GM12891 (cell line): ENCODE data around the gene SDK1.

Source experiments
- PAX5 ChIP-seq: IDR thresholded peaks from 2 replicates; pipeline ENCODE4 v1.6.1; 2011; ENCODE audit warnings: low read length, moderate library complexity, mild to moderate bottlenecking; ENCODE audit not compliant: insufficient read depth, severe bottlenecking
- POLR2A ChIP-seq: IDR thresholded peaks from 2 replicates; pipeline ENCODE4 v1.6.1; 2011; ENCODE audit warnings: low read depth, low read length, control low read depth
- POLR2AphosphoS5 ChIP-seq: IDR thresholded peaks from 2 replicates; pipeline ENCODE4 v1.6.1; 2011; ENCODE audit warnings: low read depth, low read length, control low read depth
- POU2F2 ChIP-seq: IDR thresholded peaks from 2 replicates; pipeline ENCODE4 v1.6.1; 2011; ENCODE audit warnings: low read depth, mild to moderate bottlenecking, control low read depth, low read length, moderate library complexity
- SPI1 ChIP-seq: IDR thresholded peaks from 2 replicates; pipeline ENCODE4 v1.6.1; 2011; ENCODE audit warnings: low read depth, low read length, control low read depth
- TAF1 ChIP-seq: IDR thresholded peaks from 2 replicates; pipeline ENCODE4 v1.6.1; 2011; ENCODE audit warnings: low read depth, low read length, control low read depth

DNA sequence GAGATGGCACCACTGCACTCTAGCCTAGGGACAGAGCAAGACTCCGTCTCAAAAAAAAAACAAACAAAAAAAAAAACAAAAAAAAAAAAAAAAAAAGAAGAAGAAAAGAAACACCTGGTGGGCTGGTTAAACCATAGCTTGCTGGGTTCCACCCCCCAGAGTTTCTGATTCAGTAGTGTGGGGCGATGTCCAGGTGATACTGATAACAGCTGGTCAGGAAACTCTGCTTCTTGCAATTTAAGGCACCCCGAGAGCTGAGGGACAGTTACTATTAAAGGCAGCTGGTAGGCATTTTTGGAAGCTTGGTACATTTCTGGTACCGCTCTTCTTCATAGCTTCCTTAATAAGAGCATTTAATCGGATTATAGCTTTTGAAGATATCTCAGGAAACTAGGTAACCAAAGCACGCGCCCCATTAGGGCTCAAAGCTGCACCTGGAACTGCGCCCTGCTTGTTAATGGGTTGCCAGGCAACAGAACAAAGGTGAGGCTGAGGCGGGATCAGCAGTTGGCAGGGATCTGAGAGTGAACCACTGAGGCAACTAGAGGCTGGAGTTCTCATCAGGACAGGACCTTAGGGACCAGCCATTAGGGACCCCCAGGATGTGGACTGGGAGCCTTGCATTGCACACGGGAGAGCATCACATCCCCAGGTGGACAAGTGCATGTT is 6.5 kb upstream of the SDK1 start:
- TF ChIP-seq POLR2AphosphoS5 = no peak
- no peak for TF ChIP-seq POLR2A
- TF ChIP-seq TAF1 = no peak
- TF ChIP-seq POU2F2 = no peak
- TF ChIP-seq SPI1 = no peak
- no peak for TF ChIP-seq PAX5
